ENCODE measurements around the gene ITPRIPL1. TPM values are rescaled to one million over a fixed set of nuclear protein-coding genes. Genes with fewer than 3 reads are reported as not detected.

The ITPRIPL1 gene
- total RNA-seq, 1 donor from 2014 or later, result 4.3 TPM

DNA sequence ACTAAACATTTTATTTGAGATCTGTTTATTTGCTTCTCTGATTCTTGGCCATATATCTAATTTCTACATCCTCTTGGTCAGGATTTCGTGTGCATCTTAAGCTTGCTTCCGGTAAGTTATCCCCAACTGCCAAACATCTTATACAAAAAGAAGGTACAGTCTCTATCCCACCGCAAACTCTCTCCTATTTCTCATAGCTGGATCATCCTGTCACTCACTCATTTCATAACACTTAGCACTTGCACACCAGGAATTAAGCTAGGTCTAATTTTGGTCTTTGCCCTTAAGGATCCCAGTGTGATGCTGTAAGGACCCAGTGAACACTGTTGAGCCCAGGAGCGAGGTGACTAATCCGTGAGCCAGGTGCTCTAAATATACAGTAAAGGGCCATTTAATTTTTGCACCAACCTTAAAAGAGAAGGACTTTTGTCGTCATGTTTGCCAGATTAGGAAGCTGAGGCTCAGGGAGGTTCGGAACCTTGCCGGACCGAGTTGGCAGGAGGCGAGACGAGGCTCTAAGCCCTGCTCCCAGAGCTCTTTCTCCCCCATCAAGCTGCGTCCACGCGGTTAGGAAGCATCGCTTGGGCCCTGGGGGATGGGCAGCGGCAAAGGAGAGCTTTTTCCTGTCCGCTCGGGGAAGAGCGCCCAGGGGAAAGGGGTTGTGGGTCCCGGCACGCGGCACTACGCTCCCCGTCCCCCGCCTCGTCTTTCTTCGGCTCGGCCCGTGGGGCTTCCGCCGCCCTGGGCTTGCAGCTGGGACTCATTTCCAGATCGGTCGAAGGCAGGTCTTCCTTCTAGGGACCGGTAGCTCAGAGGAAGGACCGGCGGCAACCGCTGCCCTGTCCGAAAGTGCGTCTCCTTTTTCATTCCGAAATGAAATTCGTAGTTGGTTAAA, 4.1 kb upstream of the ITPRIPL1 start:
- Mint-ChIP-seq H3K27me3 (ENCODE audit: insufficient read depth, low read depth) (peaks cover 36% of the 10 kb centered on the region), H3K9me3 (no peaks in the 10 kb centered on the region), H3K36me3 (peaks cover 3% of the 10 kb centered on the region), H3K27ac (peak overlapping the region; percentile 42), H3K4me3 (peak overlapping the region; percentile 88), H3K4me1 (peaks cover 37% of the 10 kb centered on the region)
- H3K4me3 ChIP-seq, result peak overlapping the region; percentile 55
- no peaks in the 10 kb centered on the region for H3K9me3 ChIP-seq (ENCODE audit: low read depth)
- no peaks in the 10 kb centered on the region for H3K36me3 ChIP-seq
- H3K79me2 ChIP-seq (ENCODE audit: low read depth), result no peaks in the 10 kb centered on the region
- no peak overlapping the region for H3K9ac ChIP-seq
- peak overlapping the region; percentile 81 for H2AFZ ChIP-seq (replicated peaks)
- peaks cover 17% of the 10 kb centered on the region for H3K4me1 ChIP-seq
- peaks cover 26% of the 10 kb centered on the region for H3F3A ChIP-seq (ENCODE audit: low read depth)
- H3K27me3 ChIP-seq, result peaks cover 76% of the 10 kb centered on the region
- peak overlapping the region; percentile 84 for H3K4me2 ChIP-seq
- no peak overlapping the region for H3K27ac ChIP-seq
- no peak for TF ChIP-seq EZH2 (IDR thresholded peaks at IDR 0.05)
- TF ChIP-seq, protein P1, sequence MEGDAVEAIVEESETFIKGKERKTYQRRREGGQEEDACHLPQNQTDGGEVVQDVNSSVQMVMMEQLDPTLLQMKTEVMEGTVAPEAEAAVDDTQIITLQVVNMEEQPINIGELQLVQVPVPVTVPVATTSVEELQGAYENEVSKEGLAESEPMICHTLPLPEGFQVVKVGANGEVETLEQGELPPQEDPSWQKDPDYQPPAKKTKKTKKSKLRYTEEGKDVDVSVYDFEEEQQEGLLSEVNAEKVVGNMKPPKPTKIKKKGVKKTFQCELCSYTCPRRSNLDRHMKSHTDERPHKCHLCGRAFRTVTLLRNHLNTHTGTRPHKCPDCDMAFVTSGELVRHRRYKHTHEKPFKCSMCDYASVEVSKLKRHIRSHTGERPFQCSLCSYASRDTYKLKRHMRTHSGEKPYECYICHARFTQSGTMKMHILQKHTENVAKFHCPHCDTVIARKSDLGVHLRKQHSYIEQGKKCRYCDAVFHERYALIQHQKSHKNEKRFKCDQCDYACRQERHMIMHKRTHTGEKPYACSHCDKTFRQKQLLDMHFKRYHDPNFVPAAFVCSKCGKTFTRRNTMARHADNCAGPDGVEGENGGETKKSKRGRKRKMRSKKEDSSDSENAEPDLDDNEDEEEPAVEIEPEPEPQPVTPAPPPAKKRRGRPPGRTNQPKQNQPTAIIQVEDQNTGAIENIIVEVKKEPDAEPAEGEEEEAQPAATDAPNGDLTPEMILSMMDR (IDR thresholded peaks at IDR 0.05), result no peak
- H4K20me1 ChIP-seq (ENCODE audit: low read depth), result no peaks in the 10 kb centered on the region
- peak; percentile 69 for DNase-seq (ENCODE audit: low spot score)

GRCh38 chr2:96323849-96324248, 1.3 kb upstream of the ITPRIPL1 start:
- H3K79me2 ChIP-seq (ENCODE audit: low read depth), result no peaks in the 10 kb centered on the region
- peaks cover 36% of the 10 kb centered on the region for H3K27me3 Mint-ChIP-seq (ENCODE audit: insufficient read depth, low read depth)
- H3K27ac ChIP-seq, result no peak overlapping the region
- peaks cover 12% of the 10 kb centered on the region for H3K36me3 Mint-ChIP-seq
- TF ChIP-seq EZH2phosphoT487 (IDR thresholded peaks at IDR 0.05) (no peak), EZH2 (IDR thresholded peaks at IDR 0.05) (no peak)
- TF ChIP-seq, protein P1 (IDR thresholded peaks at IDR 0.05), result no peak
- H3K9me3 ChIP-seq (ENCODE audit: low read depth), result no peaks in the 10 kb centered on the region
- H3K4me1 Mint-ChIP-seq, result peaks cover 24% of the 10 kb centered on the region
- H3K4me3 Mint-ChIP-seq, result peak overlapping the region; percentile 27
- no peaks in the 10 kb centered on the region for H3K9me3 Mint-ChIP-seq
- H3K27me3 ChIP-seq, result peaks cover 76% of the 10 kb centered on the region
- no peak overlapping the region for H3K4me2 ChIP-seq
- H3F3A ChIP-seq (ENCODE audit: low read depth), result peaks cover 26% of the 10 kb centered on the region
- H3K36me3 ChIP-seq, result no peaks in the 10 kb centered on the region
- no peak overlapping the region for H3K4me3 ChIP-seq
- DNase-seq (ENCODE audit: low spot score), result no peak
- no peak overlapping the region for H3K27ac Mint-ChIP-seq
- no peaks in the 10 kb centered on the region for H4K20me1 ChIP-seq (ENCODE audit: low read depth)
- no peak overlapping the region for H3K9ac ChIP-seq
- H2AFZ ChIP-seq (replicated peaks), result no peak overlapping the region
- H3K4me1 ChIP-seq, result peaks cover 15% of the 10 kb centered on the region

- peaks cover 28% of the 10 kb centered on the region for H3F3A ChIP-seq (ENCODE audit: low read depth)
These were observed 436 bp upstream of the ITPRIPL1 start for GRCh38 chr2:96324721-96325040.

More at GRCh38 chr2:96324721-96325040, 436 bp upstream of the ITPRIPL1 start:
- no peaks in the 10 kb centered on the region for H3K9me3 Mint-ChIP-seq
- peaks cover 26% of the 10 kb centered on the region for H3K4me1 Mint-ChIP-seq
- peak overlapping the region; percentile 81 for H3K4me3 Mint-ChIP-seq
- H3K27ac ChIP-seq, result no peak overlapping the region
- no peak for DNase-seq (ENCODE audit: low spot score)
- no peaks in the 10 kb centered on the region for H3K9me3 ChIP-seq (ENCODE audit: low read depth)
- H3K9ac ChIP-seq, result no peak overlapping the region
- peak overlapping the region; percentile 82 for H3K4me2 ChIP-seq
- H3K4me1 ChIP-seq, result peaks cover 15% of the 10 kb centered on the region
- H3K27ac Mint-ChIP-seq, result no peak overlapping the region
- H3K27me3 Mint-ChIP-seq (ENCODE audit: insufficient read depth, low read depth), result peaks cover 36% of the 10 kb centered on the region
- H3K79me2 ChIP-seq (ENCODE audit: low read depth), result no peaks in the 10 kb centered on the region
- no peaks in the 10 kb centered on the region for H3K36me3 ChIP-seq
- H3K27me3 ChIP-seq, result peaks cover 68% of the 10 kb centered on the region
- H3K36me3 Mint-ChIP-seq, result peaks cover 12% of the 10 kb centered on the region
- no peaks in the 10 kb centered on the region for H4K20me1 ChIP-seq (ENCODE audit: low read depth)
- peak overlapping the region; percentile 99 for H2AFZ ChIP-seq (replicated peaks)
- TF ChIP-seq, protein P1 (IDR thresholded peaks at IDR 0.05), result no peak
- TF ChIP-seq EZH2phosphoT487 (IDR thresholded peaks at IDR 0.05), result no peak
- no peak for TF ChIP-seq EZH2 (IDR thresholded peaks at IDR 0.05)
- H3K4me3 ChIP-seq, result peak overlapping the region; percentile 54
